Calu3 (cell line): Measurements from ENCODE around the gene BCKDHA. TPM values are rescaled to one million over a fixed set of nuclear protein-coding genes. Genes with fewer than 3 reads are reported as not detected.

Experiments
- BruUV-seq: library from RNA; stranded (reverse); fragments of 400-500 nt; replicated peaks from 2 replicates; lab custom pipeline; 2021; lab: Mats Ljungman, UMichigan
- CTCF ChIA-PET: fragments of 300-600 bp; sonication (Branson Sonifier 250); formaldehyde crosslinking; loops from one replicate; lab custom pipeline; 2022; ENCODE audit warnings: antibody characterized with exemption; lab: Charles Lee
- DNase-seq: peaks from one replicate; pipeline ENCODE4 v3.0.0; 2022
- H3K27ac Mint-ChIP-seq: one replicate; pipeline ENCODE4 v1.8.0; 2022; ENCODE audit warnings: mixed read lengths; ENCODE audit not compliant: unreplicated experiment
- H3K27me3 Mint-ChIP-seq: one replicate; pipeline ENCODE4 v1.8.0; 2022; ENCODE audit warnings: mixed read lengths; ENCODE audit not compliant: unreplicated experiment
- H3K36me3 Mint-ChIP-seq: one replicate; pipeline ENCODE4 v1.8.0; 2022; ENCODE audit warnings: mild to moderate bottlenecking, moderate library complexity, mixed read lengths; ENCODE audit not compliant: insufficient read depth, unreplicated experiment
- H3K4me1 Mint-ChIP-seq: one replicate; pipeline ENCODE4 v1.8.0; 2022; ENCODE audit warnings: mild to moderate bottlenecking, low read depth, mixed read lengths; ENCODE audit not compliant: unreplicated experiment
- H3K4me3 Mint-ChIP-seq: one replicate; pipeline ENCODE4 v1.8.0; 2022; ENCODE audit warnings: mild to moderate bottlenecking, low read depth, moderate library complexity, mixed read lengths; ENCODE audit not compliant: unreplicated experiment
- H3K9me3 Mint-ChIP-seq: one replicate; pipeline ENCODE4 v1.8.0; 2022; ENCODE audit warnings: low read depth, mixed read lengths; ENCODE audit not compliant: unreplicated experiment
- intact Hi-C: fragments of 100-400 bp; cut with micrococcal nuclease; formaldehyde crosslinking; loops from one replicate; pipeline ENCODE4 v1.10.0; 2022; ENCODE audit not compliant: unreplicated experiment
- total RNA-seq: library from RNA; stranded (reverse); gene quantifications from 2 replicates; pipeline ENCODE4 v1.2.3, GENCODE V29; 2022
- TF ChIP-seq, protein P1 (sequence below): fragments of 200-600 bp; IDR thresholded peaks from one replicate; pipeline ENCODE4 v1.8.0; 2022; ENCODE audit warnings: antibody characterized with exemption; ENCODE audit not compliant: unreplicated experiment

Gene BCKDHA
- total RNA-seq, 1 experiment from 2014 or later, result 19.8 TPM

GRCh38 chr19:41352279-41352608 lies 45.4 kb upstream of the BCKDHA start:
- H3K4me1 Mint-ChIP-seq, result peaks cover 21% of the 10 kb centered on the region
- intact Hi-C loops, result loop anchor here (10.0 kb wide), 1 partner anchor 83 kb away; the partner anchor contains the start of gene DMAC2
- peak overlapping the region; percentile 69 for H3K27ac Mint-ChIP-seq
- H3K36me3 Mint-ChIP-seq, result peaks cover 42% of the 10 kb centered on the region
- no peaks in the 10 kb centered on the region for H3K27me3 Mint-ChIP-seq
- H3K9me3 Mint-ChIP-seq, result no peaks in the 10 kb centered on the region
- peak overlapping the region; percentile 89 for H3K4me3 Mint-ChIP-seq
- TF ChIP-seq, protein P1, sequence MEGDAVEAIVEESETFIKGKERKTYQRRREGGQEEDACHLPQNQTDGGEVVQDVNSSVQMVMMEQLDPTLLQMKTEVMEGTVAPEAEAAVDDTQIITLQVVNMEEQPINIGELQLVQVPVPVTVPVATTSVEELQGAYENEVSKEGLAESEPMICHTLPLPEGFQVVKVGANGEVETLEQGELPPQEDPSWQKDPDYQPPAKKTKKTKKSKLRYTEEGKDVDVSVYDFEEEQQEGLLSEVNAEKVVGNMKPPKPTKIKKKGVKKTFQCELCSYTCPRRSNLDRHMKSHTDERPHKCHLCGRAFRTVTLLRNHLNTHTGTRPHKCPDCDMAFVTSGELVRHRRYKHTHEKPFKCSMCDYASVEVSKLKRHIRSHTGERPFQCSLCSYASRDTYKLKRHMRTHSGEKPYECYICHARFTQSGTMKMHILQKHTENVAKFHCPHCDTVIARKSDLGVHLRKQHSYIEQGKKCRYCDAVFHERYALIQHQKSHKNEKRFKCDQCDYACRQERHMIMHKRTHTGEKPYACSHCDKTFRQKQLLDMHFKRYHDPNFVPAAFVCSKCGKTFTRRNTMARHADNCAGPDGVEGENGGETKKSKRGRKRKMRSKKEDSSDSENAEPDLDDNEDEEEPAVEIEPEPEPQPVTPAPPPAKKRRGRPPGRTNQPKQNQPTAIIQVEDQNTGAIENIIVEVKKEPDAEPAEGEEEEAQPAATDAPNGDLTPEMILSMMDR, result no peak
- DNase-seq, result no peak
- CTCF ChIA-PET, result interaction anchor here (0.6 to 3.4 kb wide), 13 partner anchors 10 to 1640 kb away, joined by 3 to 23 read pairs (median 5); partner anchors contain the start of gene B9D2
- BruUV-seq, result no TSS peak

GRCh38 chr19:41352609-41353465 lies 44.8 kb upstream of the BCKDHA start:
- peak; percentile 90 for DNase-seq
- peak overlapping the region; percentile 69 for H3K27ac Mint-ChIP-seq
- peaks cover 21% of the 10 kb centered on the region for H3K4me1 Mint-ChIP-seq
- no peaks in the 10 kb centered on the region for H3K27me3 Mint-ChIP-seq
- peak overlapping the region; percentile 89 for H3K4me3 Mint-ChIP-seq
- CTCF ChIA-PET, result interaction anchor here (0.6 to 3.4 kb wide), 12 partner anchors 10 to 1639 kb away, joined by 3 to 23 read pairs (median 5); partner anchors contain the start of gene B9D2
- peaks cover 42% of the 10 kb centered on the region for H3K36me3 Mint-ChIP-seq
- no peaks in the 10 kb centered on the region for H3K9me3 Mint-ChIP-seq
- BruUV-seq, result no TSS peak
- TF ChIP-seq, protein P1, result peak; percentile 82
- intact Hi-C loops, result loop anchor here (10.0 kb wide), 1 partner anchor 82 kb away; the partner anchor contains the start of gene DMAC2

- peak within 1 kb of the TSS; percentile 89 for H3K4me3 Mint-ChIP-seq
- H3K36me3 Mint-ChIP-seq, result peaks cover 42% of the 10 kb centered on the region
- CTCF ChIA-PET, result interaction anchor here (0.6 to 3.4 kb wide), 9 partner anchors 9 to 86 kb away, joined by 3 to 23 read pairs (median 5); partner anchors contain the start of gene B9D2
- TSS peak; percentile 90 for BruUV-seq
- H3K27ac Mint-ChIP-seq, result peak within 1 kb of the TSS; percentile 55
- intact Hi-C loops, result loop anchor here (10.0 kb wide), 1 partner anchor 81 kb away; the partner anchor contains the start of gene DMAC2
- no peaks in the 10 kb centered on the region for H3K27me3 Mint-ChIP-seq
- peak; percentile 92 for DNase-seq
- TF ChIP-seq, protein P1, result peak; percentile 96
- peaks cover 21% of the 10 kb centered on the region for H3K4me1 Mint-ChIP-seq
- no peaks in the 10 kb centered on the region for H3K9me3 Mint-ChIP-seq
These were observed 43.9 kb upstream of the BCKDHA start, which contains the start of gene TGFB1 for GRCh38 chr19:41353466-41354342. Gene TGFB1 (minus strand): TSS chr19:41353922. CDS start chr19:41353044, 878 bp downstream.
